Activated CD4-positive, alpha-beta T cell treated with anti-CD3 and anti-CD28 coated beads, Interleukin-2, amount 10 ng/mL, durations not matched to agents 7 days and 5 days (primary cell): Measurements from ENCODE around the gene ADSL. TPM values are rescaled to one million over a fixed set of nuclear protein-coding genes. Genes with fewer than 3 reads are reported as not detected.

Source experiments
- CTCF ChIA-PET: fragments of 350-600 bp; sonication (Branson Sonifier 250); formaldehyde crosslinking; loops from one replicate; lab custom pipeline; 2021; ENCODE audit warnings: antibody characterized with exemption; lab: Charles Lee
- POLR2A ChIA-PET: fragments of 350-600 bp; sonication (Branson Sonifier 250); formaldehyde crosslinking; loops from one replicate; lab custom pipeline; 2021; ENCODE audit warnings: antibody characterized with exemption; lab: Charles Lee
- DNase-seq: peaks from one replicate; pipeline ENCODE4 v3.0.0-alpha.2; 2020
- H3K27ac Mint-ChIP-seq: one replicate; pipeline ENCODE4 v1.8.0; 2021; ENCODE audit warnings: mild to moderate bottlenecking, moderate library complexity, mixed read lengths
- H3K27me3 Mint-ChIP-seq: one replicate; pipeline ENCODE4 v1.8.0; 2021; ENCODE audit warnings: mixed read lengths
- H3K36me3 Mint-ChIP-seq: one replicate; pipeline ENCODE4 v1.8.0; 2021; ENCODE audit warnings: low read depth, mixed read lengths
- H3K4me1 Mint-ChIP-seq: one replicate; pipeline ENCODE4 v1.8.0; 2021; ENCODE audit warnings: mixed read lengths
- H3K4me3 Mint-ChIP-seq: one replicate; pipeline ENCODE4 v1.8.0; 2021; ENCODE audit warnings: mild to moderate bottlenecking, moderate library complexity, mixed read lengths
- H3K9me3 Mint-ChIP-seq: one replicate; pipeline ENCODE4 v1.8.0; 2021; ENCODE audit warnings: mixed read lengths
- total RNA-seq, 2 experiments: library from RNA; stranded (reverse); gene quantifications; one replicate each; pipeline ENCODE4 v1.2.3, GENCODE V29; 2021

ADSL gene
- total RNA-seq, 2 experiments from 2014 or later = 124 to 130 TPM

GRCh38 chr22:40401532-40401931 is 55.2 kb downstream of the ADSL start:
- peaks cover 63% of the 10 kb centered on the region for H3K4me1 Mint-ChIP-seq
- ChIA-PET CTCF (interaction anchor here (1.7 kb wide), 1 partner anchor 20 kb away, joined by 4 read pairs; no protein-coding TSS in a partner anchor), POLR2A (no interaction called here)
- no peaks in the 10 kb centered on the region for H3K9me3 Mint-ChIP-seq
- peaks cover 39% of the 10 kb centered on the region for H3K36me3 Mint-ChIP-seq
- peak overlapping the region; percentile 50 for H3K4me3 Mint-ChIP-seq
- H3K27ac Mint-ChIP-seq = peak overlapping the region; percentile 90
- H3K27me3 Mint-ChIP-seq = no peaks in the 10 kb centered on the region
- peak; percentile 63 for DNase-seq

GRCh38 chr22:40401981-40402406 is 55.7 kb downstream of the ADSL start:
- Mint-ChIP-seq H3K27ac (peak overlapping the region; percentile 90), H3K4me1 (peaks cover 59% of the 10 kb centered on the region), H3K27me3 (no peaks in the 10 kb centered on the region), H3K36me3 (peaks cover 42% of the 10 kb centered on the region), H3K9me3 (no peaks in the 10 kb centered on the region), H3K4me3 (peak overlapping the region; percentile 50)
- POLR2A ChIA-PET = no interaction called here
- CTCF ChIA-PET = interaction anchor here (0.6 kb wide), 1 partner anchor 50 kb away, joined by 3 read pairs; no protein-coding TSS in a partner anchor
- DNase-seq = no peak

- H3K27ac Mint-ChIP-seq = peak overlapping the region; percentile 80
- POLR2A ChIA-PET = no interaction called here
- no peak overlapping the region for H3K4me3 Mint-ChIP-seq
- no peaks in the 10 kb centered on the region for H3K9me3 Mint-ChIP-seq
- no peaks in the 10 kb centered on the region for H3K27me3 Mint-ChIP-seq
- H3K36me3 Mint-ChIP-seq = peaks cover 40% of the 10 kb centered on the region
- peaks cover 53% of the 10 kb centered on the region for H3K4me1 Mint-ChIP-seq
- CTCF ChIA-PET = interaction anchor here (0.6 kb wide), 2 partner anchors 8 to 234 kb away, joined by 3 to 5 read pairs; no protein-coding TSS in a partner anchor
- DNase-seq = no peak
These were observed 56.8 kb downstream of the ADSL start for GRCh38 chr22:40403141-40403540.

- H3K36me3 Mint-ChIP-seq = peaks cover 37% of the 10 kb centered on the region
- H3K9me3 Mint-ChIP-seq = no peaks in the 10 kb centered on the region
- ChIA-PET POLR2A (no interaction called here), CTCF (interaction anchor here (0.6 to 1.2 kb wide), 3 partner anchors 9 to 243 kb away, joined by 3 to 5 read pairs (median 4); no protein-coding TSS in a partner anchor)
- peak overlapping the region; percentile 80 for H3K27ac Mint-ChIP-seq
- H3K27me3 Mint-ChIP-seq = no peaks in the 10 kb centered on the region
- no peak overlapping the region for H3K4me3 Mint-ChIP-seq
- H3K4me1 Mint-ChIP-seq = peaks cover 48% of the 10 kb centered on the region
- no peak for DNase-seq
These were observed 57.4 kb downstream of the ADSL start for GRCh38 chr22:40403651-40404050.

- Mint-ChIP-seq H3K4me1 (peaks cover 42% of the 10 kb centered on the region), H3K36me3 (peaks cover 37% of the 10 kb centered on the region), H3K27me3 (no peaks in the 10 kb centered on the region), H3K4me3 (no peak overlapping the region), H3K9me3 (no peaks in the 10 kb centered on the region), H3K27ac (peak overlapping the region; percentile 11)
- DNase-seq = no peak
- ChIA-PET CTCF (interaction anchor here (0.6 to 1.3 kb wide), 4 partner anchors 11 to 242 kb away, joined by 3 to 5 read pairs (median 4); no protein-coding TSS in a partner anchor), POLR2A (no interaction called here)
These were observed 58.2 kb downstream of the ADSL start for GRCh38 chr22:40404251-40405177.

GRCh38 chr22:40405178-40406062 is 59.1 kb downstream of the ADSL start:
- Mint-ChIP-seq H3K36me3 (peaks cover 35% of the 10 kb centered on the region), H3K27me3 (no peaks in the 10 kb centered on the region), H3K4me3 (no peak overlapping the region), H3K4me1 (peaks cover 33% of the 10 kb centered on the region), H3K27ac (no peak overlapping the region), H3K9me3 (no peaks in the 10 kb centered on the region)
- POLR2A ChIA-PET = no interaction called here
- no peak for DNase-seq
- CTCF ChIA-PET = interaction anchor here (1.3 kb wide), 1 partner anchor 10 kb away, joined by 3 read pairs; no protein-coding TSS in a partner anchor

- Mint-ChIP-seq H3K27ac (no peak overlapping the region), H3K4me1 (peaks cover 26% of the 10 kb centered on the region), H3K36me3 (peaks cover 42% of the 10 kb centered on the region), H3K27me3 (no peaks in the 10 kb centered on the region), H3K9me3 (no peaks in the 10 kb centered on the region), H3K4me3 (no peak overlapping the region)
- POLR2A ChIA-PET = no interaction called here
- DNase-seq = no peak
- CTCF ChIA-PET = interaction anchor here (0.6 to 1.4 kb wide), 3 partner anchors 12 to 429 kb away, joined by 3 to 4 read pairs (median 4); no protein-coding TSS in a partner anchor
These were observed 60.0 kb downstream of the ADSL start for GRCh38 chr22:40406063-40406890.

- peaks cover 37% of the 10 kb centered on the region for H3K36me3 Mint-ChIP-seq
- H3K9me3 Mint-ChIP-seq = no peaks in the 10 kb centered on the region
- peak overlapping the region; percentile 13 for H3K27ac Mint-ChIP-seq
- H3K4me3 Mint-ChIP-seq = no peak overlapping the region
- H3K4me1 Mint-ChIP-seq = peaks cover 17% of the 10 kb centered on the region
- POLR2A ChIA-PET = no interaction called here
- no peak for DNase-seq
- CTCF ChIA-PET = interaction anchor here (0.7 to 1.4 kb wide), 6 partner anchors 9 to 30 kb away, joined by 3 to 4 read pairs (median 3); no protein-coding TSS in a partner anchor
- no peaks in the 10 kb centered on the region for H3K27me3 Mint-ChIP-seq
These were observed 60.9 kb downstream of the ADSL start for GRCh38 chr22:40407021-40407761.

GRCh38 chr22:40407831-40408717 is 61.8 kb downstream of the ADSL start:
- POLR2A ChIA-PET = no interaction called here
- Mint-ChIP-seq H3K36me3 (peaks cover 35% of the 10 kb centered on the region), H3K4me3 (no peak overlapping the region)

GRCh38 chr22:40408718-40409612 is 62.7 kb downstream of the ADSL start:
- Mint-ChIP-seq H3K27ac (no peak overlapping the region), H3K4me3 (no peak overlapping the region)

More at GRCh38 chr22:40407831-40408717, 61.8 kb downstream of the ADSL start:
- Mint-ChIP-seq H3K27ac (peak overlapping the region; percentile 36), H3K27me3 (no peaks in the 10 kb centered on the region), H3K9me3 (no peaks in the 10 kb centered on the region), H3K4me1 (peaks cover 14% of the 10 kb centered on the region)
- CTCF ChIA-PET = interaction anchor here (0.5 to 1.4 kb wide), 7 partner anchors 8 to 234 kb away, joined by 3 to 4 read pairs (median 3); no protein-coding TSS in a partner anchor
- no peak for DNase-seq

More at GRCh38 chr22:40408718-40409612, 62.7 kb downstream of the ADSL start:
- Mint-ChIP-seq H3K9me3 (no peaks in the 10 kb centered on the region), H3K4me1 (peaks cover 5% of the 10 kb centered on the region), H3K36me3 (peaks cover 30% of the 10 kb centered on the region), H3K27me3 (no peaks in the 10 kb centered on the region)
- ChIA-PET POLR2A (no interaction called here), CTCF (interaction anchor here (0.8 to 2.2 kb wide), 4 partner anchors 10 to 84 kb away, joined by 3 to 4 read pairs (median 3); no protein-coding TSS in a partner anchor)
- DNase-seq = no peak
